ENCODE results near the gene KRT3.

The KRT3 gene

DNA sequence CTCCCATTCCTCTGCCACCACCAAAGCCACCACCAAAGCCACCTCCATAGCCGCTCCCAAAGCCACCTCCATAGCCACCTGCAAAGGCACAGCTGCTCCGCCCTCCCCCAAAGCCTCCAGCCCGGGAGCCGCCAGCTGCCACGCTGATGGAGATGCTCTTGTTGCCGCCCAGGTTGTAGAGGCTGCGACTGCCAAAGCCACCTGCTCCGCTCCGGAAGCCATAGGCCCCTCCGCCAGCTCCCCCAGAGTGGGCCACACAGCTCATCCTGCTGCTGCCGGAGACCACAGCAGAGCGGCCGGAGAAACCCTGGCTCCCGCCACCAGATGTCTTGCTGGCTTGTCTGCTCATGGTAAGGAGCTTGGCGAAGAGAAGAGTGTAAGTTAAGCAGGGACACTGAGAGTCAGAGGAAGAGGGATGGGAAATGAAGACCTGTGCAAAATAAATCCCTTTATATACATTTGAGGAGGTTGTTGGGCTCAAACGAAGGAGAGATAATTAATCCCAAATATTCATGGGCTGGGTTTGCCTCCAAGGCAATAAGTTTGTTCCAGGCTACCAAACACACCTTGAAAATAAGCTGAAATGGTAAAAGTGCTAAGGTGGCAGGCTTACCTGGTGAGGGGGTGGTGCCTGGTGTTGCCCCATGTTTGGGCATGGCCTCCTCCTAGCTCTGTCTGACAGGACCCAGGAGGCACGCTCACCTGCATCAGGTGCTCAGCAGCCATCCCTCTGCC, at the start of gene KRT3:
Gene KRT3 (minus strand): TSS at position 424 of the 735 bp plus-strand sequence. CDS start 75 bp downstream, at position 349.
- DNase-seq: no peak

DNA sequence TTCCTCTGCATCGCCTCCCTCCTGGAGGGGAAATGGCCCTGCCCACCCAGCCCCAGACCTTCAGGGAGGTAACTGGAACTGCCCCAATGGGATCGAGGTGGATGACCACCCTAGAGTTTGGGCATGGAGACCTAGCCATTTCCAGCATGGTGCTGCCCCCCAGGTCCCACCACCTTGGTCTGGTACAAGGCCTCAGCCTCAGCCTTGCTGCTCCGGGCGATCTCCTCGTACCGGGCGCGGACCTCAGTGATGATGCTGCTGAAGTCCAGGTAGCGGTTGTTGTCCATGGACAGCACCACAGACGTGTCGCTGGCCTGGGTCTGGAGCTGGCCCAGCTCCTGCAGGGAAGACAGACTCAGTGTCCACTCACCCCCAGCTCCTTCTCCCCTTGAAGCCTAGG, 48.5 kb upstream of the KRT3 start:
- DNase-seq: no peak

DNA sequence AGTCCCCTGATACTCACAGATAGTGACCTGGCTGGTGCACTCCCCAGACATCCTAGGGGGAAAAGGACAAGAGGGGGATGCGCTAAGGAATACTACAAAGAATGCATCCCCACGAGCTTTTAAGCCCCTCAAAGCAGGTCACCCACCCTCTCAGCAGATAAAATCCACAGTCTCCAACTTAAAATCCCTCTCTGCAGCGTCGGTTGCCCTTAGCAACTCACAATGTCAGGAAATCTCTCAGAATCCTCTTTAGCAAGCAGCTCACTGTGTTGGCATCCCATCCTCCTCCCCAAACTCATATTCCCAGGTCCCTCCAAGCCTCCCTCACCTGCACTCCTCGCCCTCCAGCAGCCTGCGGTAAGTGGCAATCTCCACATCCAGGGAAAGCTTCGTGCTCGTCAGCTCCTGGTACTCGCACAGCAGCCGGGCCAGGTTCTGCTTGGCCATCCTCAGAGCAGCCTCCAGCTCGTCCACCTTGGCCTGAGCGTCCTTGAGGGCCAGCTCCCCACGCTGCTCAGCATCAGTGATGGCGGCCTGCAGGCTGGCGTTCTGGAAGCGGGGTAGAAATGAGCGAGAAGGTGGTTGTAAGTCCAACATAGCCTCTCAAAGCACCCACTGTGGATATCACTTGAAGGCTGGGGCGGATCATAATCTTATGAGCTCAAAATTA, 43.7 kb upstream of the KRT3 start:
- DNase-seq: no peak

DNA sequence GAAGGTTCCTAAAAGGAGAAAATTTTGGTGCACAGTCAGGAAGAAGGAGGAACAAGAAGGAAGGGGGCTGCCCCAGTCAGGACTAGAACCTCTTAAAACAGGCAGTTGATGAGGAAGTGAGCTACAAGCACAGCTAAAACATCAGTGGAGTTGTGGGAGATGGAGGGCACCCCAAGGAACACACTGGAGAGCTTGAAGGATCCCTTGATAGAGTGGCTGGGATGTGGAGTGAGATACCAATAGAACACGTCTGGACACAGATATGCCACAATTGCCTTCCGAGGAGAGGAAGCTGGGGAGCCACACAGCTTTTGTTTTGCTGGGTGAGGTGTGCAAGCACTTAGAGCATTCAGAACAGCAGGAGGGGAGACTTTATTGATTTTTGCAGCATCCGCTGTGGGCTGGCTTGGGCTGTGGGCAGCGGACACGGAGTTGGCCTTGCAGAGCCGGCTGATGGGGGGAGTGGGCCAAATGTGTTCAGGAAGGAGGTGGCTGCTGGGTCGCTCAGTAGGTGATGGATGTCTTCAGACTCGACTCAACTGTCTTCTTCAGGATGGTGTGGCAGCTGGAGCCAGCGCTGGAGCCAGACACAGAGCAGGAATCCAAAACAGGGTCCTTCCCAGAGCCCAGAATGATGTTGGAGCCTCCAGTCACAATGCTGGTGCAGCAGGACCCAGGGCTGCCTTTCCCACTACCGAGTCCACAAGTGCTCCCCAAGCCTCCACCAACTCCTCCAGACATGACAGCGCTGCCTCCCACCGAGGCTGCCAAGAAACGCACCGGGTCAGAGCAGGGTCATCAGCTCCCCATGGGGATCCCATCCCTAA, 42.9 kb upstream of the KRT3 start:
- DNase-seq: no peak

DNA sequence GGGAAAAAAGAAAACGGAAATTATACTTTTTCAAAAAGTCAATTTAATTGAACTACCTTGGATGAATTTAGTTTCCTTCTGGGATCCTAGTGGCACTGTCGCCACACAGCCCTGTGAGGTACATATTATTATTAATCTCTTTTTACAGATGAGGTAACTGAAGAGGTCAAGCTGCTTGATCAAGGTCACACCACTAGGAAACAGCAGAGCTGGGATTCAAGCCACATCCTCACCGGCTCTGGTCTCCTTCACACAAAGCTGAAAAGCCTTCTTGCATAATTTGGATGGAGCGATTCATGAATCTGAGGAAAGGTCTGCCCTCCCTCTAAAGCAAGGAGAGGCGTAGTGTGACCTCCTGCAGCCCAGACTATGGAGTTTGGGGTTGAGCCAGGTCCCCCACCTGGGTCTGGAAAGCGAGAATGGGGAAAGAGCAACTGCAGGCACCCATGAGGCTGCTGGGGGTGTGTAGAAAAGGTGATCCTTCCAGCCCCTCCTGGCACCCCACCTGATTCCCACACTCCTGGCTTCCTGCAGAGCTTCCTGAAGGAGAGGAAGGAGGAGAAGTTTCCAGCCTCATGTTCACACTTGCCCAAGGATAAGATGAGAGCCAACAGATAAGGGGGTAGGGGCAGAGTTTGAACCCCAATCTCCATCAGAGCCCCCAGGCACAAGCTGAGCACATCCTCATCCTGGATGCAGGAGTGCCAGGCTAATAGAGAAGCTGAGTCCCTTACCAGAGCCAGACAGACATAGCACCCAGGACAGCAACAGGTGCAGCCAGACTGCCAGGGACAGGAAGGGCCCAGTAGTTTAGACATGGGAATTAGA, 42.1 kb upstream of the KRT3 start:
- DNase-seq: no peak

DNA sequence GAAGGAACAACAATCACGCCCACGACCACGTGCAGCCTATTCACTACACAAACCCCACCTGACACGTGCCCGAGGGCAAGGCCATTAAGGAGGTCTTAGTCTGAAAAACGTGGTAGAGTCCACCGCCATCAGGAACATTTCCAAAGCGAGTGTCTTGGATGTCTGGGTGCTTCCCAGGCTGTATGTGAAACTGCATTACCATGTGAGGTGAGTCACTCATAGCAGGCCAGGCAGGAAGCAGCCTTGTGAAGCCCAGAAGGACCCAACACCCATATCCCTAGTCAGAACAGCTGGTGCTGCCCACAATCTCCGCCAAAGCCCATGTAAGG, 41.5 kb upstream of the KRT3 start:
- DNase-seq: no peak

DNA sequence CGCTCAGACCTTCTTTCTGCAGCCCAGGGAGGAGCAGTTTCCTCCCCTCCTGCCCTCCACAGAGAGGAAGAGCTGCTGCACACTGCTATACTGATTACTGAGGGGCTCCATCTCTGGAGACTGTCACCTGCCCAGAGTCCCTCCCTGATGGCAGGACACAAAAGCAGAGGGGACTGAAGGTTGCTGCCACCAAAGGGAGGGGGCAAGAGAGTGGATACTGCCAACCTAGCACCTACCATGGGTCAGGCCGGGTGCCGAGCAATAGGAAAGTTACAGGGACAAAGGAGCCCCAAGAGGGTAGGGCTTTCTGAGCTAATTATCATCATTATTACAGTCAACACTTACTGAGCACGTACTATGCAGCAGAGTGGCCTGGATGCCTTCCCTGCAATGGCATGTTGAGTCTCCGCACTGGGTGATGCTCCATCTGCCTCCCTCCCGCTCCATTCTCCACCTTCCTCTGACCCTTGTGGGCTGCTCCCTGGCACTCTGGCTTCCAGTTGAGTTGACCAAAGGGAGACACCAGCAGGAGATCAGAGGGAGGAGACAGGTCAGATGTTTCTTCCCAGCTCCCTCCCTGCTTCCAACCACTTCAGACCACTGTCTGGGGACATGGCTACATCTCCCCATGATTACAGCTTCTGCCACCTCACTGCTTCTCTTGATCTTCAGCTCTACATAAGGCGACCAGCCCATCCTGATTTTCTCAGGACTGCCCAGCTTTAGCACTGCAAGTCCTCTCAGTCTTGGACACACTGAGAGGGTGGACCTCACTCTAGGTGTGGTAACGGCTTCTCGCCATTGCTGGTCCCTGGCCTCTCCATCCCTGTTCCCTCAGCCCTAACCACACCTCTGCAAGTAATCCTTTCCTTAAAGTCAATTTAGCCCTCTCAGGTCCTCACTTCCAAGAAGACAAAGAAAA, 40.8 kb upstream of the KRT3 start:
- DNase-seq: no peak

DNA sequence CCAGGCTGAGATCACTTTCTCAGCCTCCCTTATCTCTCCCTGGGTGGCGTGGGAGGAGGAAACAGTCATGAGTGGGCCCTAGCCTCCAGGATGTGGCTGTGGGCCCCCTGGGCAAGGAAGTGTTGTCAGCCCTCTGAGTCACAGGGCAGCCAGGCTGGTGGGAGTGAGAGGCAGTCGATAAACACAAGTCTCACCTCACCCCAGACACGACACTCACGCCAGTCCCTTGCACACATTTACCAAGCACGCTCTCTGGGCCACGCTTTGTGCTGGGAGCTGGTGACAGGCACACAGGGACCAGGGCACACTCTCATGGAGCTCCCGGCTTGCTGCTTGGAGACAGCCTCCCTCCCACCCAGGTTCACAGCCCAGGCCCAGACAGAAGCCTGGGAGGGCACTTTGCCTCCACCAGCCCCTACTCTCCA, 40.1 kb upstream of the KRT3 start:
- peak; percentile 43 for DNase-seq

DNA sequence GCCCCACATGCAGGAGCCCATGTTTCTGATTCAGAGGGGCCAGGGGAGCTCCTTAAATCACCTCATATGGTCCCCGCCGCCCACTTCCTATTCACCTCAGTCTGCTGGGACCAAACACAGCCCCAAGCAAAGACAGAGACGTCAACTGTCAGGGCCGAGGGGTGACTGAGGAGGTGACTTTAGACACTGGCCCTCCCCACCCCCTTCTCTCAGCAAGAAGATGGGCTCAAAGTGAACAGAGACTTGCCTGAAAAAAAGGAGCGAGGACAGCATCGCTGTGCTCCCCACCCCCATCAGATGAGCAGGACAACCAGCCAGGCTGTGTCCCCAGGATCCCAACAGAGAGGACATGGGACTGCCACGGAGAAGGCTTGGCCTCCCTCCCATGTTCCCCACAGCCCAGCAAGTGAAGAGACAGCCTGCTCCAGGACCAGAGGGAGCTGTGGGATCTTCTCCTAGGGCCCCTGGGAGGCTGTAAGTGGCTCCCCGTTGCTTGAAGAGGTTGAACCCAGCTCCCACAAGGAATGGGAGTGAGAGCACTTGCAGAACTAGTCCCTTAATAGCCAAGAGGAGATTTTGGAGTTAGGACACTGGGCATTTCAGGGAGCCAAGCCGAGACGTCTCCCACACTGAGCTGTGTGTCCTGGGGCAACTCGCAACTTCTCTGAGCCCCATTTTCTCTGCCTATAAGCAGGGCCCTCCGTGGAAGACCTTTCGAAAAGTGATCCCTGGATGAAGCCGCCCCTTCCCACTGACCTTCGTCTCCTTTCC, 39.5 kb upstream of the KRT3 start:
- no peak for DNase-seq

DNA sequence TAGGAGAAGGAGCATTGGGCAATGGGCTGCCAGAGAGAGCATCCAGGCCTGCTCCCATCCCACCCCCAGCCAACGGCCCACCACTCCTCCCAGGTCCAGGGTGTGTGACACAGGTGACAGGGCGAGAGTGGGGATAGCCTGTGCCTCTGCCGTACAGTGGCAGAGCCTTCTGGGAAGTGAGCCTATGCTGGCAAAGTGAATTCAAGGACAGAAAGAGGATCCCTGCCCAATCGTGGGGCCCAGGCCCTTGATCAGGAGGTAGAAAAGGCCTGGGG, 38.7 kb upstream of the KRT3 start:
- no peak for DNase-seq

DNA sequence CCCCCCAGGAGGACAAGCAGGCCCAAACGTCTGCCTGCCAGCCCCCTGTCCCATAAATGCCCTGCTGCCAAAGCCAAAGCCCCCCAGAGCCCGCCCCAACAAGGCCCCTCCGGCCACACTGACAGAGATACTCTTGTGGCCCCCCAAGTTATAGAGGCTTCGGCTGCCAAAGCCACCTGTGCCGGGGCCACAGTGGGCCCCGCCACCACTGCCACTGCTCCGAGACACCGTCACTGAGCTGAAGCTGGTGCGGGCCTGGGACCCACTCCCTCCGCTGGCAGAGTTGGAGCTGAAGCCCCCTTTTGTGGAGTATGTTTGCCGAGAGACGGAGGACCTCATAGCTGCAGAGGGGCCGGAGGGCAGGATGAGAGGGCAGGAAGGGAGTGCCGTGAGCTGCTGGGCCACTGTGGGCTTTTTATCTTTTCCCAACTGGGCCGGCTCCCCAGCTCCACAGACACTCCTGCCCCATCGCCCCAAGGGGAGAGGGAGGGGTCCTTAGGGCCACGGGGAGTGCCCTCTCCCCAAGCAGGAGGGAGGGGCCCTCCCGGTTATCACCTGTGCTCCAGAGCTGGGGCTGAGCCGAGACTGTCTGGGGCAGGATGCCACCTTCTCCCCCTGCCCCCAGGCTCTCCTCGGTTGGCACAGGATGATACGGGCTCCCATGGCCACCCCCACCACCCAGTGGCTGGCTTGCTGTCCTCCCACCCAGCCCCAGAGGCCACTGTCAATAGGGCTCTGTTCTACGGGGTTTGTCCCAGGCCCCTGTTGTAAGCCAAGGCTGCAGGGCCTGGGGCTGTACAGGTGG, 38.2 kb upstream of the KRT3 start, which contains the start of gene KRT79:
Gene KRT79 (minus strand): TSS at position 390 of the 805 bp plus-strand sequence. CDS start 51 bp downstream, at position 339.
- DNase-seq: no peak

DNA sequence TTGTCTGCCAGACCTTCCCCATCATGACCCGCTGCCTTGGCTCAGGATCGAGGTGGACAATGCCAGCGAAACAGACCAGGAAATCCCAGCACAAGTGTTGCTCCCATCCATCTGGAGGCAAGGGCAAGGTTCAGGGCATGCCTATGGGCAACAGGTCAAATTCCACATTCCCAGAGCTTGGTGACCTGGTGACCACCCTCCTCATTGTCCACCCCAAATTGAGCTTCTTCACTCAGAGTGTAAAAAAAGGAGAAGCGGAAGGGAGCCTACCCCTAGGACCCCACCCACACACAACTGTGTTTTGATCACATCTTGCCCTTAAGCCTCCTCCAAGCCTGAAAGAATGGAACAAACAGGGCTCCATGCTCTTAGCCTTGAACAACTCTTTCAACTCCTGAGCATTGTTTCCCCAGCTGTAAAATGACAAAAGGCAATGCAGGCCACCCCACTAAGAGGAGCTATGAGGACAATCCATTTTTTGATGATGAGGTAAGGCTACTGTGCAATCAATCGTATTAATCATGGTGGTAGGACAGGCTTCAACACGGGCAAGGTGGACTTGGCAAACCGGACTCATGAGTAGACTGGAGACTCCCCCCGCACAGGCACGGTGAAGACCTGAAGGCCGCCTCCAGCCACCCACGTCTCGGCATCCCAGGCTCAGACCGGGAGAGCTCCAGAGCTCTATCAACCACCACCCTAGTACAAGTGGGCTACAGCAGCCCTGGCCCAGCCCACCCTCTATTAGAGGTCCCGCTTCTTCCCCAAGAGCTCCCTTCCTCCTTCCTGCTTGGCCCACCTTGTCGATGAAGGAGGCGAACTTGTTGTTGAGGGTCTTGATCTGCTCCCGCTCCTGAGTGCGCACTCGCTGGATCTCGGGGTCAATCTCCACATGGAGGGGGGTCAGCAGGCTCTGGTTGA, 37.3 kb upstream of the KRT3 start:
- DNase-seq: no peak

DNA sequence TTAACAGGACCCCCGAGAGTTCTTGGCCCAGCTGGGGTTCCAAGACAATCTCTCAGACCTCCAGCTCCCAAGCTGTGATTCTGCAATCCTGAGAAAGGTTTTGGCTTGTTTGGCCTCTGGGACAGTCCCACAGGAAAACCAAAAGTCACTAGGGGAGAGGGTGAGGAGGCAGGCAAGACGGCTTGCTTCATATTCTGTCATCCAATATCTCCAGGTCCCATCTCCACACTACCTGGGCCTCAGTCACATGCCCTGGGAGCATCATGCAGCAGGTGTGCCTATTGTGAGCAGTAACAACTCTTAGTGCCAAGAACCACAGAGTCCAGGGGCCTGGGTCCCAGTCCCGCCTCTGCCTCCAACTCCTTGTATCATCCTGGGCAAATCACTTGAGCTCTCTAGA, 36.5 kb upstream of the KRT3 start:
- DNase-seq: no peak

DNA sequence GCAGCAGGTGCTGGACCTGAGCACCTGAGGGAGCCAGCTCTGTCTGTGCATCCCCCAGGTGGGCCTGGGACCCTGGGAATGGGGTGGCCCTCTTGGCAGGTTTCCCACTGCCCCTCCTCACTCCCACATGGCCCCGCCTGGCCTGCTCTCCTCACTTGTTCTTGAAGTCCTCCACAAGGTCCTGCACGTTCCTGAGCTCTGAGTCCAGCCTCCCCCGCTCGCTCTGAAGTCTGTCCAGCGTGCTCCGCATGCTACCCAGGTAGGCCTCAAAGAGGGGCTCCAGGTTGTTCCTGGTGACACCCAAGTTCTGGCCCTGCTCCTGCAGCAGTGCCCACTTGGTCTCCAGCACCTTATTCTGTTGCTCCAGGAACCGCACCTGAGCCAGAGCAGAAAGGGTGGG, 35.3 kb upstream of the KRT3 start:
- DNase-seq: no peak

DNA sequence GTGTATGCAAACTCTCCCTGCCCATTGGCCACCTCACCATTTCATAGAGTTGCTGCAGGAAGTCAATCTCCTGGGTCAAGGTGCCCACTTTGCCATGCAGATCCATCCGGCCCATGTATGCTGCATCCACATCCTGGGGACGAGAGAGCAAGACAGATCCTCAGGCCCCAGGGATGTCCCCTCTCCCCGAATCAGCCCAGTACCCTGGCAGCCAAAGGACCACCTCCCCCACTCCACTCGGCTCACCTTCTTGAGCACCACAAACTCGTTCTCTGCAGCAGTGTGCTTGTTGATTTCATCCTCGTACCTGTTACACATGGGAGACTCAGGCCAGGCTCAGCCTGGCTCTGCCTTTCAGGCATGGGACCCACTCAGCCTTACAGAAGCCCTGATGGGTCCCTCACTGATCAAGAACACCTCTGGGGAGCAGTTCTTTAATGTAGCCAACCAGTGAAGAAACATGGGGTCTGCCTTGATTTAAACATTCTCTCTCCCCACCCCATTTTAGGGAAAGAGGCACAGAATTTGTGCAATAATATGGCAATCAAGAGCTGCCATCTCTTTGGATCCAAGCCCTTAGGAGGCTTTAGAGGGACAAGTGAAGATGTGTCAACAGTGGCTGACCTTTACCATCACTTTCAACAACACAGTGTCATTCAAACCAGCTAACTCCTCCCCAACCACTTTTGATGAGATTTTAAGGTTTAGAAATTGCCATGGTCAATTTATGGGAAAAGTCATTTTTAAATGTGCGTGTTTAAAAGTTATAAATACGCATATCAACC, 34.3 kb upstream of the KRT3 start:
- no peak for DNase-seq

DNA sequence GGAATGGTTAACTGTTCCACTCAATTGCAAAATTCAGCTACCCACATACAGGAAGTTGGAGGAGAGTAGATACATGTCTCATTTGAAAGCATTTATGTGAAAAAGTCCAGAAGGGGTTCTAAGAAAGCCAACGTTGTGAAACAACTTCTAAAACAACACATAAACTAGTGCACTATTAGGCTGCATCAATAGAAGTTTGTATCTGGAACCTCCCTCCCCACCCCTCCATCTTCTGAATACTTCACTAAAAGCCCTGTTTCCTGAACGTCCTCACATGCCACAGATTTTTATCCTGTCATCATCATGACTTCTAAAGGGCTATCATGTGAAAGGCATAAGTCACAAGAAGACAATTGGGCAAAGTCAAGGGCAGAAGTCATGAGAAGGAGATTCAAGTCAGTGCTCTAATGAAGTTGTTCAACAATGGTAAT, 32.7 kb upstream of the KRT3 start:
- DNase-seq: no peak

DNA sequence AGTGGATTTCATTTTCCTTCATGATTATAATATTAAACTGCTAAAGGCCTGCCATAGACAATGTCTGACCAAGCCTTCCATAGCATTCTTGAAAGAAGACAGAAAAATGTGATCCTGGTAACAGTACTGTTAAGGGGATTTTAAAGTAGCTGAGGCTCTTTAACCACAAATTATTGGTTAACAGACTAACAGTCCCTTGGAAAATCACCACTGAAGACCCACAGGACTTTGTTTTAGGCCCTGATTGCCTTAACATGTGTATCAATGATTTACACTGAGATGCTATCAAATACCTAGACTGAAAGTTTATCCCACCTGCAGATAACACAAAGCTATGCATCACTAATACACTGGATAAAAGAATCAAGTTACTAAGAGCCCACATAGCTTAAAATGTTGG, 32.2 kb upstream of the KRT3 start:
- DNase-seq: no peak

DNA sequence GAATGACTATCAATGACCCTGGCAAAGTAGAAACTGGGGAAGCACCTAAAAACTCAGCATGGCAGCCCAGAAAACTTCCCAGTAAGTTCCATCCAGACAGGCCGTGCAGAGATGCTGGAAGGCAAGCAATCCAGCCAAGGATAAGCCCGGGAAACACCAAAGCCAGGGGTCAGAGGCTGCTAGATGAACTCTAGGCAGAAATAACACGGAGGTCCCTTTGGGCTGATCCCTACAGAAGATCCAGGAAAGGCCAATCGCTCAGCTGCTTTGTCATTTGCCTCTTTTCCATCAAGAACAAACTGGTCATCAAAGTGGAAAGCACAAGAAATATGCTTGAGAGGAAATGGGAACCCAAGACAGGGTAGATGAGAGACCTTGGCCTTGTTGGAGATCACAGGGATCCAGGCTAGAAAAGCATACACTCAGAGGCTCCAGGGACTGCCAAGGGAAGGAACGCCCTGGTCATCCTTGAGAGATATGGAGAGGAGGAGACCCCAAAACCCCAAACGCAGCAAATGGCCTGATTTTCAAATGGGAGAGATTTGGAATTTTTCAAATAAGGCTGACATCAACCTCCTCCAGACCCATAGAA, 31.7 kb upstream of the KRT3 start:
- DNase-seq: no peak

Measured in CD4-positive, alpha-beta T cell treated with Interleukin-6 for 4 hours (primary cell).